ENCODE measurements around the gene FGF16.

- no peak for TF ChIP-seq TAF1 (IDR thresholded peaks at IDR 0.05; ENCODE audit: borderline replicate concordance, low read depth, low read length)
- TF ChIP-seq, protein P1, sequence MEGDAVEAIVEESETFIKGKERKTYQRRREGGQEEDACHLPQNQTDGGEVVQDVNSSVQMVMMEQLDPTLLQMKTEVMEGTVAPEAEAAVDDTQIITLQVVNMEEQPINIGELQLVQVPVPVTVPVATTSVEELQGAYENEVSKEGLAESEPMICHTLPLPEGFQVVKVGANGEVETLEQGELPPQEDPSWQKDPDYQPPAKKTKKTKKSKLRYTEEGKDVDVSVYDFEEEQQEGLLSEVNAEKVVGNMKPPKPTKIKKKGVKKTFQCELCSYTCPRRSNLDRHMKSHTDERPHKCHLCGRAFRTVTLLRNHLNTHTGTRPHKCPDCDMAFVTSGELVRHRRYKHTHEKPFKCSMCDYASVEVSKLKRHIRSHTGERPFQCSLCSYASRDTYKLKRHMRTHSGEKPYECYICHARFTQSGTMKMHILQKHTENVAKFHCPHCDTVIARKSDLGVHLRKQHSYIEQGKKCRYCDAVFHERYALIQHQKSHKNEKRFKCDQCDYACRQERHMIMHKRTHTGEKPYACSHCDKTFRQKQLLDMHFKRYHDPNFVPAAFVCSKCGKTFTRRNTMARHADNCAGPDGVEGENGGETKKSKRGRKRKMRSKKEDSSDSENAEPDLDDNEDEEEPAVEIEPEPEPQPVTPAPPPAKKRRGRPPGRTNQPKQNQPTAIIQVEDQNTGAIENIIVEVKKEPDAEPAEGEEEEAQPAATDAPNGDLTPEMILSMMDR (IDR thresholded peaks at IDR 0.05): no peak
- TF ChIP-seq, protein P2, sequence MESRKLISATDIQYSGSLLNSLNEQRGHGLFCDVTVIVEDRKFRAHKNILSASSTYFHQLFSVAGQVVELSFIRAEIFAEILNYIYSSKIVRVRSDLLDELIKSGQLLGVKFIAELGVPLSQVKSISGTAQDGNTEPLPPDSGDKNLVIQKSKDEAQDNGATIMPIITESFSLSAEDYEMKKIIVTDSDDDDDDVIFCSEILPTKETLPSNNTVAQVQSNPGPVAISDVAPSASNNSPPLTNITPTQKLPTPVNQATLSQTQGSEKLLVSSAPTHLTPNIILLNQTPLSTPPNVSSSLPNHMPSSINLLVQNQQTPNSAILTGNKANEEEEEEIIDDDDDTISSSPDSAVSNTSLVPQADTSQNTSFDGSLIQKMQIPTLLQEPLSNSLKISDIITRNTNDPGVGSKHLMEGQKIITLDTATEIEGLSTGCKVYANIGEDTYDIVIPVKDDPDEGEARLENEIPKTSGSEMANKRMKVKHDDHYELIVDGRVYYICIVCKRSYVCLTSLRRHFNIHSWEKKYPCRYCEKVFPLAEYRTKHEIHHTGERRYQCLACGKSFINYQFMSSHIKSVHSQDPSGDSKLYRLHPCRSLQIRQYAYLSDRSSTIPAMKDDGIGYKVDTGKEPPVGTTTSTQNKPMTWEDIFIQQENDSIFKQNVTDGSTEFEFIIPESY (IDR thresholded peaks at IDR 0.05; ENCODE audit: borderline replicate concordance, low read depth): no peak
Observed at GRCh38 chrX:77484045-77484444, 36.9 kb downstream of the FGF16 start.
